AG04450 (cell line): Measurements from ENCODE around the gene CDK11B. TPM values are rescaled to one million over a fixed set of nuclear protein-coding genes. Genes with fewer than 3 reads are reported as not detected.

ENCODE experiments used
- CTCF ChIA-PET: fragments of 300-600, 350-600 bp; formaldehyde crosslinking; extraction: SDS; loops from one replicate; lab custom pipeline; 2022; ENCODE audit warnings: antibody characterized with exemption, inconsistent platforms; lab: Charles Lee
- POLR2A ChIA-PET: fragments of 350-600 bp; formaldehyde crosslinking; extraction: SDS; loops from one replicate; lab custom pipeline; 2021; ENCODE audit warnings: antibody characterized with exemption, inconsistent platforms; lab: Yijun Ruan, JAX
- DNase-seq: peaks from one replicate; pipeline ENCODE4 v3.0.0-alpha.2; 2011; ENCODE audit warnings: low read depth, low spot score
- H3K27ac ChIP-seq: one replicate; pipeline ENCODE4 v1.5.1; 2012; ENCODE audit warnings: low read depth, low read length, control low read depth
- H3K27me3 ChIP-seq: one replicate; pipeline ENCODE4 v1.6.0; 2012; ENCODE audit warnings: low read length; ENCODE audit not compliant: control insufficient read depth, insufficient read depth
- H3K4me3 ChIP-seq: 2 replicates; pipeline ENCODE4 v1.5.1; 2011; ENCODE audit warnings: mild to moderate bottlenecking, low read depth, low read length, control low read depth
- H3K9me3 ChIP-seq: 2 replicates; pipeline ENCODE4 v1.5.1; 2012; ENCODE audit warnings: low read length; ENCODE audit not compliant: control insufficient read depth, insufficient read depth
- polyA plus RNA-seq: library from polyadenylated mRNA; depleted of rRNA; stranded (reverse); fragments of >200 nt; gene quantifications from 2 replicates; pipeline ENCODE4 v1.2.3, GENCODE V29; 2011
- TF ChIP-seq, protein P1 (sequence below): IDR thresholded peaks from 2 replicates; pipeline ENCODE4 v1.5.1; 2011; ENCODE audit warnings: low read depth, low read length, control low read depth, inconsistent platforms

The CDK11B gene
- polyA plus RNA-seq, 1 experiment = 6.7 TPM

DNA sequence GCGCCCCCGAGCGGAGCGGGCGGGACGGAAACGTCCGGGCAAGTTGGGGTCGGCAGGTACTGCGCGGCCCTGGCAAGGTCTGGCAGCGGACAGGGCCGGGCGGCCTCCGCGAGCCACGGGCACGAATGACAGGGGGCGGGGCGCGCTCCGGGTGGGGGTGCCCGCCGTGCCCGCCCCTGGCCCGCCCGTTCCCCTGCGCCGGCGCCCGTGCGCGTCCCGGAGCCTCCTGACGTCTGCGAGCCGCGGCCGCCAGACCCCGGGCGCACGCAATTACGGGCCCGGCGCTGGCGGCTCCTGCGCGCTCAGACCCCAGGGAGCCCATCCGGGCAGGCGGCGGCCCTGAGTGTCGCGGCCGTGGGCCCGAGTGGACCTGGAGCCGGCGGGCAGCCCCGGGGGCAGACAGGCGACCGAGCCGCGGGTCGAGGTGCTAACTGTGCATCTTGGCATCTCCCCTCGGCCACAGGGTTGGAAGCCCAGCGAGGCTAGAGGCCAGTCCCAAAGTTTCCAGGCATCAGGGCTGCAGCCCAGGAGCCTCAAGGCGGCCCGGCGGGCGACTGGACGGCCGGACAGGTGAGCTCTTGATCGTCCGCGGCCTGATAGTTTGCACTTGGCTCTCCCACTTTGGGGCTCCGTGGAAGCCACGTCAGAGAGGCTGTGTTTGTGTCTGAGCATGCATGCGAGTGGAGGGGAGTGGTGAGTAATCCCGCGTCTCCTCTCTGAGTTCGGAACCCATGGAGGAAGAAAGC, 42.6 kb downstream of the CDK11B start:
- CTCF ChIA-PET = no interaction called here
- no peaks in the 10 kb centered on the region for H3K27me3 ChIP-seq
- H3K27ac ChIP-seq = peak overlapping the region; percentile 39
- no peaks in the 10 kb centered on the region; the same call in 1 of the 2 replicates for H3K9me3 ChIP-seq
- peak overlapping the region; percentile 93 for H3K4me3 ChIP-seq
- DNase-seq = no peak
- POLR2A ChIA-PET = interaction anchor here (0.9 to 3.0 kb wide), 4 partner anchors 10 to 80 kb away, joined by 3 to 12 read pairs (median 4); partner anchors contain the start of gene MMP23B
- TF ChIP-seq, protein P1, sequence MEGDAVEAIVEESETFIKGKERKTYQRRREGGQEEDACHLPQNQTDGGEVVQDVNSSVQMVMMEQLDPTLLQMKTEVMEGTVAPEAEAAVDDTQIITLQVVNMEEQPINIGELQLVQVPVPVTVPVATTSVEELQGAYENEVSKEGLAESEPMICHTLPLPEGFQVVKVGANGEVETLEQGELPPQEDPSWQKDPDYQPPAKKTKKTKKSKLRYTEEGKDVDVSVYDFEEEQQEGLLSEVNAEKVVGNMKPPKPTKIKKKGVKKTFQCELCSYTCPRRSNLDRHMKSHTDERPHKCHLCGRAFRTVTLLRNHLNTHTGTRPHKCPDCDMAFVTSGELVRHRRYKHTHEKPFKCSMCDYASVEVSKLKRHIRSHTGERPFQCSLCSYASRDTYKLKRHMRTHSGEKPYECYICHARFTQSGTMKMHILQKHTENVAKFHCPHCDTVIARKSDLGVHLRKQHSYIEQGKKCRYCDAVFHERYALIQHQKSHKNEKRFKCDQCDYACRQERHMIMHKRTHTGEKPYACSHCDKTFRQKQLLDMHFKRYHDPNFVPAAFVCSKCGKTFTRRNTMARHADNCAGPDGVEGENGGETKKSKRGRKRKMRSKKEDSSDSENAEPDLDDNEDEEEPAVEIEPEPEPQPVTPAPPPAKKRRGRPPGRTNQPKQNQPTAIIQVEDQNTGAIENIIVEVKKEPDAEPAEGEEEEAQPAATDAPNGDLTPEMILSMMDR = no peak

DNA sequence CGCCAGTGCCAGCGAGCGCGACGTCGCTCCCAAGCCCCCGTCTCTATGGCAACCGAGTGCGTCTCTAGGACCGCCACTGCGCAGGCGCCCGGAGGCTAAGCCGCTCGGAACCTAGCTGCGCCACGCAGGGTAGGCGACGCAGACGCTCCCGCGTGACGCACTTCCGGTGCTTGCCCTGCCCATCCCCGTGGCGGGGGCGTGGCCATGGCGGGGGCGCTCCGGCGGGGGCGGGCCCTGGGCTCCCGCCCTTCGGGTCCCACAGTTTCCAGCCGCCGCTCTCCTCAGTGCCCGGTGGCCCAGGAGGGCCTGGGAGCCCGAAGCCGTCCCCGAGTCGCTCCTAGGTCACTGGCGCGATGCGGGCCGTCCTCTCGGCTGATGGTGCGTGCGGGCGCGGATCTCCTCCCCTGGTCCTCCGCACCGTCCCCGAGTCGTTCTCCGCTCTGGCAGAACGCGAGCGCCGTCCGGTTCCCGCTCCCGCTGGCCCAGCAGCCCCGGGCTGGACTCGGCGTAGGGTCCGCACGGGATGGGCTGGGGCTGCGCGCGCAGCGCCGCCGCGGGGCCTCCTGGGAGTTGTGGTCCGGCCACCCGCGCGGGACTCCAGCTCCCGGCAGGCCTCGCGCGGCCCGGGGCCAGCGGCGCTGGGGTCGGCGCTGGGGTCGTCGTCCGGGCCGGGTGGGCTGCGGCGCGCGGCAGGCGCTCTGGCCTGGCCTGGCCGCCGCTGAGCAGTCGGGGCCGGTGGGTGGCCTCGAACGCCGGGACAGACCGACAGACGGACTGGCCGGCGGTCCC, 43.4 kb downstream of the CDK11B start, which contains the start of gene MIB2:
Gene MIB2, plus strand, starts transcription at position 245 of the 789 bp plus-strand sequence. CDS start 7,953 bp downstream, outside the sequence.
- DNase-seq = peak; percentile 87
- POLR2A ChIA-PET = interaction anchor here (0.5 to 3.0 kb wide), 8 partner anchors 10 to 111 kb away, joined by 3 to 12 read pairs (median 3); partner anchors contain the start of gene MMP23B
- CTCF ChIA-PET = no interaction called here
- Histone ChIP-seq H3K27me3 (no peaks in the 10 kb centered on the region), H3K9me3 (no peaks in the 10 kb centered on the region; the same call in 1 of the 2 replicates), H3K27ac (peak within 1 kb of the TSS; percentile 100), H3K4me3 (peak within 1 kb of the TSS; percentile 93)
- TF ChIP-seq, protein P1 = no peak

- CTCF ChIA-PET = no interaction called here
- TF ChIP-seq, protein P1 = no peak
- Histone ChIP-seq H3K27me3 (no peaks in the 10 kb centered on the region), H3K9me3 (no peaks in the 10 kb centered on the region; the same call in 1 of the 2 replicates), H3K4me3 (peak overlapping the region; percentile 93), H3K27ac (no peak overlapping the region)
- POLR2A ChIA-PET = interaction anchor here (0.5 to 3.0 kb wide), 6 partner anchors 13 to 110 kb away, joined by 3 to 12 read pairs (median 4); partner anchors contain the start of gene MMP23B
- no peak for DNase-seq
These were observed 43.9 kb downstream of the CDK11B start for GRCh38 chr1:1614954-1615255.

DNA sequence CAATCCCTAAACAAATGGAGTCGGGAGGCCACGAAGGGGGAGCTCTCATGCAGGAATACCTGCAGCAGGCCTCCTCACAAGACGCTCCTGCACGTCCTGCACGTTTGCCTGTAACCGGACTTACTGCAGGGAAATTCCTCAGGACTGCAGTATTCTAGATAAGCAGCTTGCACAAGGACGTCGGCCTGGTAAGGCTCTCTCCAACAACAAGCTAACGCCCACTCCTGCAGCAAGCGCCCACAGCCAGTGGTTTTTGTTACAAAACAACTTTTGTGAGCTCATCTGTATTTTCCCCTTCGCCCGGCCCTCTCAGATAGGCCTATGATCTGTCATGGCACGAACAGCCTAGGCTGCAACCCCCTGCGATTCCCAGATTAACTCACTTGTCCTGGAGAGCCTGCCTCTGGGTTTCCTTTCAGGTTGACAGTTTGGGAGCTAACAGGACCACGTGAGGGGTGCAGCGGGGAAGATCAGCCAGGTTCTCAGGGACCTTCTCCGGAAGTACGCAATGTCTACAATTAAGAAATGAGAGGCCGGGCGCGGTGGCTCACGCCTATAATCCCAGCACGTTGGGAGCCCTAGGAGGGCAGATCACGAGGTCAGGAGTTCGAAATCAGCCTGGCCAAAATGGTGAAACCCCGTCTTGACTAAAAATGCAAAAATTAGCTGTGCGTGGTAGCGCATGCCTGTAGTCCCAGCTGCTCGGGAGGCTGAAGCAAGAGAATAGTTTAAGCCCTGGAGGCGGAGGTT, 44.4 kb downstream of the CDK11B start:
- POLR2A ChIA-PET = interaction anchor here (0.5 to 3.0 kb wide), 7 partner anchors 12 to 110 kb away, joined by 3 to 12 read pairs (median 3); partner anchors contain the start of gene MMP23B
- CTCF ChIA-PET = interaction anchor here (0.6 to 1.4 kb wide), 2 partner anchors 40 to 212 kb away, joined by 3 to 4 read pairs; no protein-coding TSS in a partner anchor
- H3K9me3 ChIP-seq = no peaks in the 10 kb centered on the region; the same call in 1 of the 2 replicates
- DNase-seq = peak; percentile 37
- H3K27me3 ChIP-seq = no peaks in the 10 kb centered on the region
- peak overlapping the region; percentile 39 for H3K27ac ChIP-seq
- TF ChIP-seq, protein P1 = no peak
- H3K4me3 ChIP-seq = peak overlapping the region; percentile 93
